AML-193 (cell line): Measurements from ENCODE around the gene HIRA.
A peak's percentile ranks its signal among the peaks of the same experiment; 100 is the strongest.
"Not testable (repeated sequence)": the region's sequence is repeated elsewhere in the genome, so short reads cannot be mapped to it uniquely, and the experiment has no call there.

ENCODE experiments used
- DNase-seq, 2 experiments: peaks; one replicate each; lab custom pipeline; 2025; lab: John Stamatoyannopoulos, UW

HIRA gene

GRCh38 chr22:19443544-19444211 lies 12.1 kb upstream of the HIRA start:
- DNase-seq: no peak

DNA sequence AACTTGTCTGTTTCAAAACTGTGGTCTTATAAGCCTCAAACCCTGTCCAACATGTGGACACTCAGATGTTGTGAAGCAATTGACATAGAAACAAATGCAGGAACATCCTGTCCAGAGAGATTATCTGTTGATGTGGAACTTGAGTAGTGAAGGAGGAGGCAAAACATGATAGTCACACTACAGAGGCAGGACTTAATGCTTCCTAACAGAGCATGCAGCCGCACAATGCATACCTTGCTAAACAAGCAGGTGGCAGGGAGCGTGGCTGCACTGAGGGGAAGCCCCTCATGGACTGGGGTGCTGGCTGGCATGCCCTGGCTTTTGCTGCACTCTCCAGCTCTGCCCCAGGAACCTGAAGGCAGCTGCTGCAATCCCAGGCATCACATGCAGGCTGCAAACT lies 10.6 kb upstream of the HIRA start:
- DNase-seq: no peak

DNA sequence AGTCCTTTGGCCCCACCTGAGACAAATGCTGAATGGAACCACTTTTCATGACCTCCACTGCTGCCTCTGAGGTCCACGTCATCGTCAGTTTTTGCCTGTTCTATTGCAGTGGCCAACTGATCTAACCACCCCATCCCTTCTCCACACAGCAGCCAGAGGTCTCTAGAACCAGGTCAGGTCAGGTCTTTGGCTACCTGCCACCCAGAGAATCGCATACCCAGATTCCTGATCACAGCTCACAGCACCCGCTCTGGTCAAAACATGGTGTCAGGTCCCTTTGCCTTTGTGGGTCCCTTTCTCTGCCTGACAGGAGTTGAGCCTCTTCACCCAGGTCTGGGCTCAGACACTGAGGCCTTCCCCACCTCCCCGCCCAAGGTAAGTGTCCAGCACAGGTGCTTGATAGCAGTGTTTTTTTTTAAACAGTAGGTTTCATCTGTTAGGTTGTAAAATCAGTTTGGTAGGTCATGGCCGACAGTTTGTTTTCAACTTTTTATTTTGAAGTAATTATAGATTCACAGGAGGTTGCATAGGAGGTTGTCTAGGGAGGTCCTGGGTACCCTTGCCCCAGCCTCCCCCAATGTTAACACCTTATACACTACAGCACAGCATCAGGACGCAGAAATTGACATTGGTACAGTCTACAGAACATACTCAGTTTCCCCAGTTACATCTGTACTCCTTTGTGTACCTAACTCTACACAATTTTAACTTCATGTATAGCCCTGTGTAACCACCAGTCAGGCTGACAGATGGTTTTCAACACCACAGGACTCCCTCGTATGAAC lies 9.1 kb upstream of the HIRA start:
- no peak for DNase-seq

GRCh38 chr22:19438298-19438697 lies 6.8 kb upstream of the HIRA start:
- DNase-seq: no peak

GRCh38 chr22:19436444-19437161 lies 5.1 kb upstream of the HIRA start:
- not testable (repeated sequence) for DNase-seq

DNA sequence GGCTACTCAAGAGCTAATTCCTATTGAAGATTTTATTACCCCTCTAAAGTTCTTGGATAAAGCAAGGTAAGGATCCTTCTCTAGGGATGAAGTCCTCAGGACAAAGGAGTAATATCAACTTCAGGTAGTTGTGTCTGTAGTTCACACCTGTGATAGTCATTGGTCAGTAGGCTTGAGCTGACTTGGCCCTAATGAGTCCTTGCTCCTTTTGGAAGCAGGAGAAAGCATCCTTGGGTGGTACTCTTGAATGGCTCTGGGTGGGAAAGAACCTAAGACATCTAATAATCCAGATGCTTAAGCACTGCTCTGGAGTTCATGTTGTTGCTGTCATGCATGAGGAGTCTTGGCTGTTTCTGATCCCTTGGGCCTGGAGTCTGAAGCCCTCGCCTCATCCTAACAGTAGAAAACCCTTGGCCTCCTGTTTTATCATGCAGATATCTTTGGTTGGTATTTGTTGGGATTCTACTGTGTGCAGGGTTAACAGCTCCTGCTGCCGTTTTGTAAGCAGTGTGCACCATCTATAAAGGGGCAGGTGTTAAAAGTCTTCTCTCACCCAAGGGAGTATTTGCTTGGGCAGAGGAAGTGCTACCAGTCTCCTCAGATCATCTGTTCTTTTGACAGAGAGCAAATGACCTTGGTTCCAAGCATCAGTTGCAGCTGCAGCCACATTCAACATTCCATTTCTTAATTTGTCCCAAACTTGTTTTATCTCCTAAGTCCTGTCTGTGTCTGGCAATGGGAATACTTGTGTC lies 3.5 kb upstream of the HIRA start:
- DNase-seq: no peak

- DNase-seq: no peak
Observed at GRCh38 chr22:19434401-19434800, 2.9 kb upstream of the HIRA start.

- DNase-seq: peak; percentile 85 to 88
Observed at GRCh38 chr22:19432133-19432851, 759 bp upstream of the HIRA start, which contains the start of gene MRPL40. TSS of gene MRPL40 (plus strand) at chr22:19432545. CDS start at chr22:19432555, 10 bp downstream.

- no peak for DNase-seq
Observed at GRCh38 chr22:19430890-19431541, 517 bp downstream of the HIRA start.

GRCh38 chr22:19429950-19430889 lies 1.3 kb downstream of the HIRA start:
- peak; percentile 50 to 69 for DNase-seq

GRCh38 chr22:19424186-19424500 lies 7.4 kb downstream of the HIRA start:
- no peak for DNase-seq

GRCh38 chr22:19422440-19423301 lies 8.9 kb downstream of the HIRA start:
- no peak for DNase-seq

DNA sequence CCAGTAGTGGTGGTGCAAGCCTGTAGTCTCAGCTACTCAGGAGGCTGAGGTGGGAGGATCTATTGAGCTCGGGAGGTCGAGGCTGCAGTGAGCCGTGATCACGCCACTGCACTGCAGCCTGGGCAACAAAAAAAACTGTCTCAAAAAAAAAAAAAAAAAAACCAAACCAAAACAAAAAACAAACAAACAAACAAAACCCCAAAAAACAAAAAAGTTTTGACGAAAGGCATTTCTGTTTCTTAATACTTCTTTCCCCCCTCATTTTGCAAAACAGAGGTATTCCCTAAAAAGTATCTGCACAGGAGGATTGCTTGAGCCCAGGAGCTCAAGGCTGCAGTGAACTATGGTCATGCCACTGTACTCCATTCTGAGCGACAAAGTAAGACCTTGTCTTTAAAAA lies 11.2 kb downstream of the HIRA start:
- no peak for DNase-seq

DNA sequence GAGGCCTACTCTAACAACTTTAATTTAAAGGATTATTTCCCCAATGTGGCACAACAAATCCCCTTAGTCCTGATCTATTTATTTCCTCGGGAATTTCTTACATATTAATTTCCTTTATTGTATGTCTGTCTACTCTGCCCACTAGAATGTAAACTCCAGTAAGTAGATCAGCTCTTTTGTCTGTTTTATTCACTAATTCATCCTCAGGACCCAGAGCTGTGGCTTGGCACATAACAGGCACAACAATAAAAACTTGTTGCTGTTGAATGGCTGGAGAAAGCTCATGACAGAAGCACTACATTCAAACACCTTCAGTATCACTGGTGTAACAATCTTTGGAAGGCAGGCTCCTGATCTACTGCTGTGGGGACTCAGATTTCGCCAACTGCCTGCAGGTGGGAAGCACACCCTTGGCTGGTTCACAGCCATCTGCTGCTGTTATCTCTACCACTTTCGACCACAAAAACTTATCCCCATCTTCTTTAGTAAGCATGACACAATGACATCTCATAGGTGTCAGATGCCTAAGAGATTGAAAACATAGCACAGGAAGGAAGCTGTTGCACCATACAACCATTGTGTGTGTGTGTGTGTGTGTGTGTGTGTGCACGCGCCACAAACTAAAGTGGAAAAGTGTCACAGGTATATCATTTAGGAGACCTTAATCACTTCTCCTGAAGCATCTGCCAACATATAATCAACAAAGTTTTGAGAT lies 11.9 kb downstream of the HIRA start:
- DNase-seq: no peak

GRCh38 chr22:19419086-19419463 lies 12.5 kb downstream of the HIRA start:
- DNase-seq: peak; percentile 20 to 40

- no peak for DNase-seq
Observed at GRCh38 chr22:19412923-19413322, 18.6 kb downstream of the HIRA start.

- DNase-seq: no peak
Observed at GRCh38 chr22:19412478-19412877, 19.1 kb downstream of the HIRA start.

GRCh38 chr22:19411690-19412045 lies 19.9 kb downstream of the HIRA start:
- DNase-seq: no peak
